Keratinocyte (primary cell): ENCODE data around the gene PWWP2B.

ENCODE experiments used
- EZH2 ChIP-seq: IDR thresholded peaks from one replicate; pipeline ENCODE4 v1.6.1; 2012; ENCODE audit warnings: inconsistent platforms, mild to moderate bottlenecking, low read length, moderate library complexity
- TF ChIP-seq, protein P1 (sequence below), 3 experiments: IDR thresholded peaks in 1 of 3; conservative IDR thresholded peaks in 1 of 3; optimal IDR thresholded peaks in 1 of 3; 2 replicates in 2 of 3; 3 replicates in 1 of 3; pipeline versions ENCODE3 to v1.5.1; 2011; ENCODE audit warnings: low read length in 3 of 3, mild to moderate bottlenecking in 3 of 3, moderate library complexity in 2 of 3, control low read depth in 1 of 3, inconsistent platforms in 1 of 3; ENCODE audit not compliant: insufficient read depth in 2 of 3; ENCODE audit errors: extremely low read depth in 1 of 3

GRCh38 chr10:132410056-132410778, 13.2 kb downstream of the PWWP2B start:
- TF ChIP-seq, protein P1, sequence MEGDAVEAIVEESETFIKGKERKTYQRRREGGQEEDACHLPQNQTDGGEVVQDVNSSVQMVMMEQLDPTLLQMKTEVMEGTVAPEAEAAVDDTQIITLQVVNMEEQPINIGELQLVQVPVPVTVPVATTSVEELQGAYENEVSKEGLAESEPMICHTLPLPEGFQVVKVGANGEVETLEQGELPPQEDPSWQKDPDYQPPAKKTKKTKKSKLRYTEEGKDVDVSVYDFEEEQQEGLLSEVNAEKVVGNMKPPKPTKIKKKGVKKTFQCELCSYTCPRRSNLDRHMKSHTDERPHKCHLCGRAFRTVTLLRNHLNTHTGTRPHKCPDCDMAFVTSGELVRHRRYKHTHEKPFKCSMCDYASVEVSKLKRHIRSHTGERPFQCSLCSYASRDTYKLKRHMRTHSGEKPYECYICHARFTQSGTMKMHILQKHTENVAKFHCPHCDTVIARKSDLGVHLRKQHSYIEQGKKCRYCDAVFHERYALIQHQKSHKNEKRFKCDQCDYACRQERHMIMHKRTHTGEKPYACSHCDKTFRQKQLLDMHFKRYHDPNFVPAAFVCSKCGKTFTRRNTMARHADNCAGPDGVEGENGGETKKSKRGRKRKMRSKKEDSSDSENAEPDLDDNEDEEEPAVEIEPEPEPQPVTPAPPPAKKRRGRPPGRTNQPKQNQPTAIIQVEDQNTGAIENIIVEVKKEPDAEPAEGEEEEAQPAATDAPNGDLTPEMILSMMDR (optimal IDR thresholded peaks at IDR 0.05 in 1 of 3, IDR thresholded peaks at IDR 0.05 in 1 of 3, conservative IDR thresholded peaks at IDR 0.05 in 1 of 3; ENCODE audit: extremely low read depth in 1 of 3, insufficient read depth in 2 of 3, low read length in 3 of 3), result no peak
- no peak for TF ChIP-seq EZH2
